Smooth muscle cell (in vitro differentiated cells): Measurements from ENCODE around the gene PIGP. TPM values are rescaled to one million over a fixed set of nuclear protein-coding genes. Genes with fewer than 3 reads are reported as not detected.

Source experiments
- DNase-seq: peaks from one replicate; lab custom pipeline; 2025; ENCODE audit not compliant: unreplicated experiment; lab: John Stamatoyannopoulos, UW
- H2AFZ ChIP-seq: fragments of 200-600 bp; sonication (generic); 2 replicates; pipeline ENCODE4 v1.6.0; 2016; ENCODE audit warnings: antibody characterized with exemption, low read depth, mild to moderate bottlenecking
- H3F3A ChIP-seq: fragments of 200-600 bp; sonication (generic); 2 replicates; pipeline ENCODE4 v1.6.0; 2017; ENCODE audit warnings: antibody characterized with exemption, low read depth
- H3K27ac ChIP-seq: fragments of 200-600 bp; sonication (generic); 2 replicates; pipeline ENCODE4 v1.5.1; 2016; ENCODE audit warnings: low read depth, mild to moderate bottlenecking
- H3K27me3 ChIP-seq: fragments of 200-600 bp; sonication (generic); 2 replicates; pipeline ENCODE4 v1.6.1; 2016; ENCODE audit warnings: low read depth, mild to moderate bottlenecking
- H3K36me3 ChIP-seq: fragments of 200-600 bp; sonication (generic); 2 replicates; pipeline ENCODE4 v1.5.1; 2016; ENCODE audit warnings: low read depth
- H3K4me1 ChIP-seq: fragments of 200-600 bp; sonication (generic); 2 replicates; pipeline ENCODE4 v1.5.1; 2016; ENCODE audit warnings: low read depth
- H3K4me2 ChIP-seq: fragments of 200-600 bp; sonication (generic); 2 replicates; pipeline ENCODE4 v1.6.0; 2016; ENCODE audit warnings: mild to moderate bottlenecking
- H3K4me3 ChIP-seq: fragments of 200-600 bp; sonication (generic); 2 replicates; pipeline ENCODE4 v1.5.1; 2016; ENCODE audit warnings: mild to moderate bottlenecking
- H3K79me2 ChIP-seq: fragments of 200-600 bp; sonication (generic); 2 replicates; pipeline ENCODE4 v1.6.0; 2016; ENCODE audit warnings: low read depth, mild to moderate bottlenecking
- H3K9ac ChIP-seq: fragments of 200-600 bp; sonication (generic); 2 replicates; pipeline ENCODE4 v1.6.0; 2016; ENCODE audit warnings: low read depth
- H3K9me3 ChIP-seq: fragments of 200-600 bp; sonication (generic); replicated peaks from 2 replicates; pipeline ENCODE4 v1.5.1; 2016; ENCODE audit warnings: low read depth
- H4K20me1 ChIP-seq: fragments of 200-600 bp; sonication (generic); 2 replicates; pipeline ENCODE4 v1.6.0; 2016; ENCODE audit warnings: low read depth
- CTCF ChIP-seq: fragments of 200-600 bp; sonication (generic); IDR thresholded peaks from 2 replicates; pipeline ENCODE4 v1.5.1; 2017; ENCODE audit warnings: borderline replicate concordance, mild to moderate bottlenecking, antibody characterized with exemption; ENCODE audit not compliant: insufficient read depth, poor library complexity, severe bottlenecking
- WGBS: methylation state at CpG from one replicate; pipeline ENCODE4 v1.1.7; 2016; ENCODE audit warnings: low lambda C conversion rate; 5-methylcytosine and 5-hydroxymethylcytosine counted together
- polyA plus RNA-seq: library from polyadenylated mRNA; unstranded; fragments of >200 nt; fragmentation: Nextera tagmentation; extraction: Ambion mirVana; gene quantifications from 2 replicates; pipeline ENCODE4 v1.2.1, GENCODE V29; 2016
- total RNA-seq: library from RNA; depleted of rRNA; stranded (reverse); fragments of >200 nt; gene quantifications from 2 replicates; pipeline ENCODE4 v1.2.3, GENCODE V29; 2014

PIGP gene
- total and polyA plus RNA-seq, 2 experiments from 2014 or later = 15.4 to 17.6 TPM

GRCh38 chr21:37101384-37101783 lies 28.5 kb upstream of the PIGP start:
- 96% methylated on average over 1 of the region's 1 CpG for WGBS

DNA sequence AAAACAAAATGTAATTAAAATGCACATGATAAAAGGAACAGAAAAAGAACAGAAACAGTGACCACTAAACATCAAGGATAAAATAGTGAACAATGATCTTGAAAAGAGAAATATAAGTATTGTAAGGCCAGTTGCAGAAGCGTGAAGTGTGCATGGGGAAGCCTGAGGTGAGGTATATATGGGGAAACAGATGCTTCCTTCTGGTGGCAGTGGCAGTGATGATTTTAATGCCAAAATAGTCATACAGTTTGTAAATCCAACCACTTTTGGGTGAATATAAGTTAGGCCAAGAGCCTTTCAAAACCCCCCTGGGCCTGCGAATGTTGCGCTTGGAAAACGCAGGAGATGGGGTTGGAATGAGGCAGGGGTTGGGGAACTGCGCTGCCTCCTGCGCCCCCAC lies 27.4 kb upstream of the PIGP start:
- Histone ChIP-seq H3K27ac (no peak overlapping the region), H3K27me3 (no peaks in the 10 kb centered on the region), H3K9ac (no peak overlapping the region), H2AFZ (no peak overlapping the region), H3K79me2 (peaks cover 66% of the 10 kb centered on the region), H3K9me3 (no peaks in the 10 kb centered on the region), H4K20me1 (peaks cover 92% of the 10 kb centered on the region), H3K4me2 (no peak overlapping the region), H3F3A (no peaks in the 10 kb centered on the region), H3K4me1 (peaks cover 10% of the 10 kb centered on the region), H3K36me3 (peaks cover 24% of the 10 kb centered on the region), H3K4me3 (no peak overlapping the region)
- WGBS = over 99% methylated on average over 6 of the region's 6 CpGs
- no peak for DNase-seq
- no peak for TF ChIP-seq CTCF

More at GRCh38 chr21:37101384-37101783, 28.5 kb upstream of the PIGP start:
- Histone ChIP-seq H3K79me2 (peaks cover 74% of the 10 kb centered on the region), H3K4me2 (no peak overlapping the region), H3K9me3 (no peaks in the 10 kb centered on the region), H3K36me3 (peaks cover 18% of the 10 kb centered on the region), H3K27me3 (no peaks in the 10 kb centered on the region), H4K20me1 (peaks cover 87% of the 10 kb centered on the region), H2AFZ (no peak overlapping the region), H3K4me3 (no peak overlapping the region), H3K27ac (no peak overlapping the region), H3F3A (no peaks in the 10 kb centered on the region), H3K9ac (no peak overlapping the region), H3K4me1 (peaks cover under 1% of the 10 kb centered on the region)
- no peak for DNase-seq
- TF ChIP-seq CTCF = no peak

DNA sequence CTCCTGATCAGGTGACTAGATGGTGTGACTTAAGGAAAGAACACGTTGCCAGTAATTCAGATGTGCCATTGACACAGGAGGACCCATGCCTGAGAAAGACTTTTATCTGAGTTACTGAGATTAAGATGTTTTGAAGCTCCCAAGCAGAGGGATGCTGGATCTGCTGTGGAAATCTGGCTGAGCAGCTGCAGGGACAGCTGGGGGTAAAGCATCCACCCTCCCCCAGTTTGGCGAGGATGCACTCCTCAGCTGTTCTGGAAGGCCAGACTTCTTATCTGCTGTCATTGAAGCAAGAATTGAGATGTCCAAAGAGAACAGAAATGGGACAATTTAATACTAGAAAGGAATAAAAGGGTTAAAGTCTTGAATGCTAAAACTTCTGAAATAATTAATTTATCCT lies 25.9 kb upstream of the PIGP start:
- no peak overlapping the region for H2AFZ ChIP-seq
- no peak for TF ChIP-seq CTCF
- H3K9me3 ChIP-seq = no peaks in the 10 kb centered on the region
- H3F3A ChIP-seq = no peaks in the 10 kb centered on the region
- WGBS = 93% methylated on average over 2 of the region's 2 CpGs
- H3K27ac ChIP-seq = no peak overlapping the region
- no peak overlapping the region for H3K9ac ChIP-seq
- H3K4me3 ChIP-seq = no peak overlapping the region
- H3K4me1 ChIP-seq = peaks cover 10% of the 10 kb centered on the region
- H3K79me2 ChIP-seq = peaks cover 61% of the 10 kb centered on the region
- H3K27me3 ChIP-seq = no peaks in the 10 kb centered on the region
- peaks cover 29% of the 10 kb centered on the region for H3K36me3 ChIP-seq
- no peak overlapping the region for H3K4me2 ChIP-seq
- H4K20me1 ChIP-seq = peaks cover 92% of the 10 kb centered on the region
- DNase-seq = no peak

DNA sequence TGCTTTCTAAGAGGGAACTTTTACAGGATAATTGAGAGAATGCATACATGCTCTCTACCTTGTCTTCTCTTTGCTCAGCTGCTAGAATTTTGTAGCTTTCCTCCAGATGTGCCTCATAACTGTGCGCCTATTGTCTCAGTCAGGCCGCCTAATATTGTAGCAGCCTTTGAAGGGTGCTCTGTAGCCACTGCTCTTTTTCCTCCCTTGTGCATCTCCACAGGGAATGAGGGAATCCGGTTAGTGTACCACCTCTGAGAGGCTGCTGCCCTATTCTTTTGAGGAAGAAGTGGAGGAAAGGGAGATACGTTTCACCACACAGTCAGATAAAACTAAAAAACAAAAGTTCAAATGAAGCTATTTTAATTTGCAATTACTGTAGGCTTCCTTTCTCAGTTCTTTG lies 22.9 kb upstream of the PIGP start:
- TF ChIP-seq CTCF = no peak
- DNase-seq = no peak
- WGBS = 94% methylated on average over 4 of the region's 4 CpGs
- Histone ChIP-seq H4K20me1 (peaks cover 94% of the 10 kb centered on the region), H3K4me3 (no peak overlapping the region), H3K36me3 (peaks cover 29% of the 10 kb centered on the region), H3K4me1 (peaks cover 10% of the 10 kb centered on the region), H2AFZ (no peak overlapping the region), H3F3A (no peaks in the 10 kb centered on the region), H3K9ac (no peak overlapping the region), H3K27ac (no peak overlapping the region), H3K9me3 (no peaks in the 10 kb centered on the region), H3K4me2 (no peak overlapping the region), H3K27me3 (no peaks in the 10 kb centered on the region), H3K79me2 (peaks cover 73% of the 10 kb centered on the region)
